Body of pancreas (tissue), 4 donors: ENCODE measurements around the gene CDK18.

Experiments
- CTCF ChIP-seq, 7 experiments: fragments of 450-650 bp in 4 of 7; fragments of 200-600 bp in 3 of 7; sonication (generic) in 3 of 7; IDR thresholded peaks; one replicate each; pipeline ENCODE4 v1.5.1; 2016 to 2019; ENCODE audit warnings: antibody characterized with exemption in 7 of 7
- POLR2A ChIP-seq, 3 donors: fragments of 450-650 bp; IDR thresholded peaks; one replicate each; pipeline ENCODE4 v1.6.1; 2016; ENCODE audit warnings: antibody characterized with exemption in 3 of 3, mild to moderate bottlenecking in 2 of 3

GRCh38 chr1:205477759-205478247 lies 26.7 kb upstream of the CDK18 start:
- TF ChIP-seq CTCF (IDR thresholded peaks at IDR 0.05) = no peak
- TF ChIP-seq POLR2A (IDR thresholded peaks at IDR 0.05) = peak in 1 of 3 donors; percentile 59
